Testis (tissue), 3 donors: ENCODE data around the gene RNGTT. TPM values are rescaled to one million over a fixed set of nuclear protein-coding genes. Genes with fewer than 3 reads are reported as not detected.

Source experiments
- DNase-seq: peaks from one replicate; pipeline ENCODE4 v3.0.0-alpha.2; 2019
- H3K27ac ChIP-seq, 2 donors: fragments of 200-600 bp; sonication (generic); one replicate each; pipeline ENCODE4 v1.5.1; 2019
- H3K27me3 ChIP-seq: fragments of 200-600 bp; sonication (generic); one replicate; pipeline ENCODE4 v1.5.1; 2019
- H3K36me3 ChIP-seq: fragments of 200-600 bp; sonication (generic); one replicate; pipeline ENCODE4 v1.5.1; 2017; ENCODE audit warnings: low read depth; ENCODE audit errors: missing control alignments
- H3K4me1 ChIP-seq: fragments of 200-600 bp; sonication (generic); one replicate; pipeline ENCODE4 v1.5.1; 2019
- H3K4me3 ChIP-seq, 2 donors: fragments of 200-600 bp; sonication (generic); one replicate each; pipeline ENCODE4 v1.5.1; 2017 to 2019
- H3K9me3 ChIP-seq: fragments of 200-600 bp; sonication (generic); one replicate; pipeline ENCODE4 v1.5.1; 2017
- CTCF ChIP-seq, 3 experiments: fragments of 450-650 bp in 2 of 3; fragments of 200-600 bp in 1 of 3; sonication (generic) in 1 of 3; IDR thresholded peaks; one replicate each; pipeline ENCODE4 v1.5.1; 2016 to 2019; ENCODE audit warnings: antibody characterized with exemption in 3 of 3, mild to moderate bottlenecking in 2 of 3, moderate library complexity in 1 of 3
- POLR2A ChIP-seq: fragments of 450-650 bp; IDR thresholded peaks from one replicate; pipeline ENCODE4 v1.6.1; 2017; ENCODE audit warnings: antibody characterized with exemption, mild to moderate bottlenecking, moderate library complexity
- WGBS, 2 donors: methylation state at CpG; one replicate each; pipeline ENCODE4 v1.1.5; 2018; 5-methylcytosine and 5-hydroxymethylcytosine counted together
- intact Hi-C: fragments of 100-400 bp; cut with DNase I; formaldehyde crosslinking; loops from one replicate; pipeline ENCODE4 v1.15.1; 2023; ENCODE audit warnings: low total_unique reads
- polyA plus RNA-seq: library from polyadenylated mRNA; stranded (reverse); fragments of 350-450 nt; fragmentation: Illumina TruSeq; extraction: RNeasy Lipid Tissue Mini Kit (QIAGEN cat#74804); gene quantifications from one replicate; pipeline ENCODE4 v1.2.3, GENCODE V29; 2014; ENCODE audit warnings: low read depth, low replicate concordance; ENCODE audit not compliant: insufficient read depth
- total RNA-seq, 2 donors: library from RNA; depleted of rRNA; stranded (reverse); fragments of >200 nt; gene quantifications; one replicate each; pipeline ENCODE4 v1.2.3, GENCODE V29; 2016

The RNGTT gene
- total and polyA plus RNA-seq, 3 donors from 2014 or later, result 19.4 to 27.0 (median 22.1) TPM

GRCh38 chr6:88921734-88922133 lies 41.7 kb downstream of the RNGTT start:
- Histone ChIP-seq H3K27me3 (no peaks in the 10 kb centered on the region), H3K4me3 (no peak overlapping the region), H3K4me1 (no peaks in the 10 kb centered on the region), H3K9me3 (no peaks in the 10 kb centered on the region), H3K27ac (no peak overlapping the region), H3K36me3 (no peaks in the 10 kb centered on the region)
- 88 to 100% methylated on average over 1 of the region's 1 CpG for WGBS, 2 donors
- intact Hi-C loops, result no loop called here
- no peak for TF ChIP-seq POLR2A
- no peak for TF ChIP-seq CTCF (IDR thresholded peaks at IDR 0.05)
- DNase-seq, result no peak

GRCh38 chr6:88920774-88921733 lies 42.4 kb downstream of the RNGTT start:
- TF ChIP-seq CTCF (IDR thresholded peaks at IDR 0.05), result no peak
- no peak for TF ChIP-seq POLR2A
- Histone ChIP-seq H3K4me3 (no peak overlapping the region), H3K36me3 (no peaks in the 10 kb centered on the region), H3K27ac (no peak overlapping the region), H3K4me1 (no peaks in the 10 kb centered on the region), H3K27me3 (no peaks in the 10 kb centered on the region), H3K9me3 (no peaks in the 10 kb centered on the region)
- no peak for DNase-seq
- intact Hi-C loops, result no loop called here
- WGBS, 2 donors, result 50 to 59% methylated on average over 1 of the region's 1 CpG

- Histone ChIP-seq H3K27ac (no peak overlapping the region), H3K36me3 (no peaks in the 10 kb centered on the region), H3K4me3 (no peak overlapping the region), H3K4me1 (no peaks in the 10 kb centered on the region), H3K9me3 (no peaks in the 10 kb centered on the region), H3K27me3 (no peaks in the 10 kb centered on the region)
- 89 to 95% methylated on average over 2 of the region's 2 CpGs for WGBS, 2 donors
- no peak for DNase-seq
- intact Hi-C loops, result no loop called here
- TF ChIP-seq POLR2A (no peak), CTCF (IDR thresholded peaks at IDR 0.05) (no peak)
Measured at GRCh38 chr6:88920088-88920487, 43.3 kb downstream of the RNGTT start.

GRCh38 chr6:88919032-88919431 lies 44.4 kb downstream of the RNGTT start:
- Histone ChIP-seq H3K27ac (no peak overlapping the region), H3K9me3 (no peaks in the 10 kb centered on the region), H3K27me3 (no peaks in the 10 kb centered on the region), H3K4me3 (no peak overlapping the region), H3K36me3 (no peaks in the 10 kb centered on the region), H3K4me1 (no peaks in the 10 kb centered on the region)
- TF ChIP-seq CTCF (IDR thresholded peaks at IDR 0.05) (peak in 1 of 3 experiments; percentile 26), POLR2A (no peak)
- 33 to 56% methylated on average over 1 of the region's 1 CpG for WGBS, 2 donors
- intact Hi-C loops, result no loop called here
- no peak for DNase-seq
